H1 (cell line): ENCODE measurements around the gene CHRNG. TPM values are rescaled to one million over a fixed set of nuclear protein-coding genes. Genes with fewer than 3 reads are reported as not detected.

Experiments used
- ATF3 ChIP-seq: IDR thresholded peaks from 2 replicates; pipeline ENCODE4 v1.6.1; 2011; ENCODE audit warnings: low read depth, mild to moderate bottlenecking, low read length; ENCODE audit not compliant: insufficient read depth
- CHD1 ChIP-seq: IDR thresholded peaks from 2 replicates; pipeline ENCODE4 v1.6.1; 2012; ENCODE audit warnings: low read depth, low read length, improper control_type of control experiment
- CHD2 ChIP-seq: IDR thresholded peaks from 2 replicates; pipeline ENCODE4 v1.6.1; 2012; ENCODE audit warnings: low read length, improper control_type of control experiment
- EZH2 ChIP-seq: fragments of 200-600 bp; sonication (generic); IDR thresholded peaks from 2 replicates; pipeline ENCODE4 v1.7.1; 2012; ENCODE audit warnings: low read depth, mild to moderate bottlenecking, moderate library complexity, low read length, inconsistent platforms; ENCODE audit not compliant: severe bottlenecking
- JUND ChIP-seq: IDR thresholded peaks from 2 replicates; pipeline ENCODE4 v1.6.1; 2011; ENCODE audit warnings: mild to moderate bottlenecking, improper control_type of control experiment, low read length
- RAD21 ChIP-seq, 2 experiments: IDR thresholded peaks in 1 of 2; conservative IDR thresholded peaks in 1 of 2; 2 replicates each; pipeline ENCODE4 v1.6.1; 2011; ENCODE audit warnings: low read depth in 2 of 2, low read length in 2 of 2, improper control_type of control experiment in 1 of 2, inconsistent platforms in 1 of 2, mild to moderate bottlenecking in 1 of 2, moderate library complexity in 1 of 2
- RXRA ChIP-seq: IDR thresholded peaks from 2 replicates; pipeline ENCODE4 v1.6.1; 2011; ENCODE audit warnings: low read depth, mild to moderate bottlenecking, low read length, moderate library complexity; ENCODE audit not compliant: insufficient read depth
- SAP30 ChIP-seq: fragments of 300-600 bp; sonication (generic); IDR thresholded peaks from 2 replicates; pipeline ENCODE4 v1.7.1; 2012; ENCODE audit warnings: low read length, moderate library complexity, mild to moderate bottlenecking, inconsistent platforms; ENCODE audit not compliant: insufficient read depth, insufficient replicate concordance
- SP1 ChIP-seq: IDR thresholded peaks from 2 replicates; pipeline ENCODE4 v1.6.1; 2011; ENCODE audit warnings: low read depth, low read length
- YY1 ChIP-seq: IDR thresholded peaks from 2 replicates; pipeline ENCODE4 v1.6.1; 2011; ENCODE audit warnings: low read depth, mild to moderate bottlenecking, low read length
- polyA plus RNA-seq, 7 experiments: library from polyadenylated mRNA; depleted of rRNA in 3 of 7; stranded (reverse) in 5 of 7; unstranded in 2 of 7; fragments of >200 nt in 5 of 7; fragments of 200-250 nt in 2 of 7; gene quantifications; 1 replicate in 5 of 7; 2 replicates in 1 of 7; 4 replicates in 1 of 7; pipeline versions ENCODE4 v1.2.1 to v1.2.3, GENCODE V29; 2011 to 2013; ENCODE audit warnings: missing spikeins in 2 of 7, mixed read lengths in 2 of 7
- total RNA-seq: library from RNA; stranded (reverse); fragmentation: NEBNext Ultra II Directional; extraction: Animal tissue kit (Norgen Biotek cat#: 25700); gene quantifications from 2 replicates; pipeline ENCODE4 v1.2.1, GENCODE V29; 2021

Gene CHRNG
- total and polyA plus RNA-seq, 2 of the 8 experiments (the other 6 are each of a cell fraction or from before 2014, with no cell fraction given): 0.05 TPM; not detected in 1

- TF ChIP-seq EZH2 (no peak), CHD2 (no peak), SAP30 (no peak), JUND (no peak), RAD21 (IDR thresholded peaks at IDR 0.05 in 1 of 2, conservative IDR thresholded peaks at IDR 0.05 in 1 of 2; ENCODE audit: low read depth in 2 of 2, low read length in 2 of 2) (no peak), ATF3 (no peak), RXRA (no peak), YY1 (no peak), CHD1 (no peak), SP1 (no peak)
- TF ChIP-seq, all 59 proteins: peak for 0
Measured at GRCh38 chr2:232542715-232543467, 3.4 kb downstream of the CHRNG start (continued).
